Renal cortex interstitium (tissue), 11 donors: ENCODE results near the gene KCNMA1. TPM values are rescaled to one million over a fixed set of nuclear protein-coding genes. Genes with fewer than 3 reads are reported as not detected.
A peak's percentile ranks its signal among the peaks of the same experiment; 100 is the strongest.

Experiments used
- DNase-seq, 11 donors: peaks; one replicate each; pipeline ENCODE4 v3.0.0-alpha.2; 2013; ENCODE audit warnings: low read depth in 9 of 11, low spot score in 4 of 11; ENCODE audit errors: extremely low read depth in 1 of 11
- polyA plus RNA-seq, 3 donors: library from polyadenylated mRNA; unstranded; fragments of 120-200 nt; gene quantifications; one replicate each; pipeline ENCODE4 v1.2.1, GENCODE V29; 2013; ENCODE audit not compliant: insufficient read length in 3 of 3

Gene KCNMA1
- polyA plus RNA-seq, 3 donors, result 3.3 to 3.7 (median 3.3) TPM

GRCh38 chr10:77072361-77072835 is 565.2 kb downstream of the KCNMA1 start:
- peak in 6 of 11 donors; percentile 13 to 46 (median 26) for DNase-seq

DNA sequence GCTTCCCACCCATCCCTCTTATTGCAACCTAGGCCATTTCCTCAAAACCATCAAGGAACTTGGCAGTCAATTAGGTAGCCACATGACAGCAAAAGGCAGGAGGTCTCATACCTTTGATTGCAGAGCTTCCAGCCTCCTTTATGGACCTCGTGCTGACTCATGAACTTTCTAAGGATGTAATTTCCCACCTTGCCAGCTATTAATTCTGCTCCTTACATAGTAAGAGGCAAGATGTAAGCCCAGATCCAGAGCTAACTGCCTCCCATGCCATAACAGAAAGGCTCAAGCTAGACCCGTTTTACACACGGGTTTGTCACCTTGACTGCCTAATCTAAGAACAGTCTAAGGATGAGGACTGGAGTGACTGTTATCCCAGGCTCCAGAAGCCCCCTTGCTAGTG is 565.7 kb downstream of the KCNMA1 start:
- no peak for DNase-seq

DNA sequence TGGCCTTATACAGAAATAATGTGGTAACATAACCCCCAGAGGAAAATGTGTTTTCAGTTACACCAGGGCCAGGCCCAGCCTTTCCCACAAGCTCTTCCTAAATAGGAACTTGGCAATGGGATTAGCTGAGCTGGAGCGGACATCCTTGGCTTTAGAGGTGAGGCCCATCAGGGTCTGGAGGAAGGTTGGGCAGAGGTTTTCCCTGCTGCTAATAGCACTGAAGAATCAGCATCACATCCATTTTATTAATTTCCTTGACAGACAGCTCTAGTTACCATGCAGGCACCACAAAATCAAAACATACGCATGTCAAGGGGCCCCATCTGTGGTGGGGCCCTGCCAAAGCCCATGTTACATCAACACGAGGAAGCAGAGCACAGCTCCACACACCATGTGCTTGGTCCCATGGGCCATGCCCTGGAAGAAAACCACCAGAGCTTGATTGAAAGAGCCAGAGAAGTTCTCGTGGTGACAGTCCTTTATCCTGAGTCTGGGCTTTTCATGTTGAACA is 566.6 kb downstream of the KCNMA1 start:
- DNase-seq, result no peak

DNA sequence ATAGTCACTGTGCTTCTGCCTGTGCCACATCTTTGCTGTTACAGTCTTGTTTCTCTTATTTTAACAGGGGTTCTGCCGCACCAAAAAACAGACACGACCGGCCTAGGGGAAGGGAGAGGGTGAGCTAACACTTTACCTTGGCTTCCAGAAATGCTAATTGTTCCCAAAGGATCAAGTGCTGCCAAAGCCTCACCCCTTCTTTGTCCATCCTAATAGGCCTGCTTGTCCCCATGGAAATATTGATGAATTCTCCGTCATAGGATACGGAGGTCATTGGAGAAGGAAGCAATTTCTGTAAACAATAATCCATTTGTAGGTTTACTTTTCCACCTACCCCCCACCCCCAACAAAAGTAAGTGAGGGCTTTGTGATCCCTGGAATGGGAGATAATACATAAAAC is 567.3 kb downstream of the KCNMA1 start:
- no peak for DNase-seq

DNA sequence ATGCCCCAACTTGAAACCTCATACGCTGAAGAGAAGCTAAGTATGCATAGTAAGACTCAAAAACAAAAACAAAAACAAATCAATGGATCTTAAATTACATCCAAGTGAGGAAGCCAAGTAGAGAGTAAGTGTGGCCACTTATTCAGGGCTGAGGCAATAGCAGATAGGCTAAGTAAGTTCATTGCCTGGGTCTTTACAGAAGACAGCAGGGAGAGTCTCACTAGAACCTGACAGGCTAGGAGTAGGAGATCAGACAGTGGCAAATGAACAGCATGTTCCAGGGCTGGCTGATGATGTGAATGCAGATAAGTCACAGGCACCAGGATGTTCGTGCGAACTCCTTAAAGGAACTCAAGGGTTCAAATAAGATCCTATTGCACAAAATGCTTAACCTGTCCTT is 568.6 kb downstream of the KCNMA1 start:
- DNase-seq, result no peak

- no peak for DNase-seq
These were observed 569.3 kb downstream of the KCNMA1 start for GRCh38 chr10:77068272-77068671.

GRCh38 chr10:77062381-77062780 is 575.2 kb downstream of the KCNMA1 start:
- DNase-seq, result no peak

- no peak for DNase-seq
These were observed 576.7 kb downstream of the KCNMA1 start for GRCh38 chr10:77060913-77061312.

DNA sequence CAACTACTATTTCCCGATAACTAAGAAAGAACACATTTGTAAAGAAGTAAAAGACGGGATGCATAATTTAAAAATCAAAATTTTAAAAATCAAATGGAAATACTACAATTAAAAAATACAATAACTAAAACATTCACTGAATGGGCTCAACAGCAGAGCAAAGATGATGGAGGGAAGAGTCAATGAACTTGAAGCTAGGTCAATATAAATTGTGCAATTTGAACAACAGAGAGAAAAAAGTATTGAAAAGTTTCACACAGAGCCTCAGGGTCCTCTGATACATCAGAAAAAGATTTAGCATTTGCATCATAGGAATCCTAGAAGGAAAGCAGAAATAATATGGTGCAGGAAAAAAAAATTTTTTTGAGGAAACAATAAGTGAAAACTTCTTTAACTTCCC is 581.0 kb downstream of the KCNMA1 start:
- no peak for DNase-seq

- DNase-seq, result no peak
These were observed 585.0 kb downstream of the KCNMA1 start for GRCh38 chr10:77052593-77052992.

GRCh38 chr10:77051837-77052236 is 585.8 kb downstream of the KCNMA1 start:
- no peak for DNase-seq

DNA sequence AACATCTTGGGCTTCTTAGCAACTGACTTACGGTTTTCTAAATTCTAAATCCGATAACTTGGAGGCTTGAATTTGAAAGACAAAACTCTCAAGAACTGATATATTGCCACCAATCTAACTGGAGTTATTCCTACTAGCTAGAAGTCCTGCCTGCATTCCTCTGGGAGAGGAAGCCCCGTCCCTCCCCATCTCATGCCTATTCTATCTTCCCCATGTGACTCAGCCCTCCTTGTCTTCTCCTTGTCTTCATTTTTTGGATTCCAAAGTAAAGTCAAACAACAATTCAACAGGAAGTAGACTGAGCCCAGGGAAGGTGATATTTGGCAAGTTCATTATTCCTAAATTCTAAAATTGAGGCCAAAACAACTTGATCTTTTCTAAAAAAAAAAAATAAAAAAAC is 587.7 kb downstream of the KCNMA1 start:
- DNase-seq, result no peak

DNA sequence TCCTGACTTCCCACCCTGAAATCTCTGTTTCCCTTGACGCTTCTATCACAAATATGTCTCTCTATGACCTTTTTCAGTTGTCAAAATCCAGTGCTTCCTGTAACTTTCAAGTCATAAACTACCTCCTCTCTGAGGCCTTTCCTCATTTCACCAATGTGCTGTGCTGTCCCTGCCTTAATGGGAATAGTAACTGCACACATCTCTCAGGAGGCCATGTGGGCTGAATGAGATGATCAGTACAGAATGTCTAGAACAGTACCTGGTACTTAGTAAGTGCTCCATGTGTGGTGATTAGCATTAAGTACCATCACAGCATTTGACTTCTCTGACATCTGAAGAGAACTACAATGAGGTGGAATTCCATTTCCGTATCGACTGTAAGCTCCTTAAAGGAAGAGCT is 588.5 kb downstream of the KCNMA1 start:
- no peak for DNase-seq

DNA sequence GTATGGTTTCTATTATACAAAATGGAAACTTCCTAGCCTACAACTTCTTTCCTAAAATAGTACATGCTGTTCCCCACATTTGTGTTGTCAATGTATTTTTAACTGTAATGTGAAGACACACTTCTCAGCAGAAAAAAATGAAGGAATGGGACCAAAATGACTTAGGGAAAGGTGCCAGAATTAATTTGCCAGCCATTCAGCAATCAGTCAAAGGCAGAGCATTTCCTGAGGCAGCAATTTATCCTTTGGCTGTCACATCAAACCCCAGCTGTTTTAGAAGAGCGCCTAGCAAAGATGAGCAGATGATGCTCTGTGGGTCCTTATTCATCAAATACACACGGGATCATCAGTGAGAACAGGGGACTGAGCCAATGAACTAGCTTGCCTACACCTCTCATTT is 592.5 kb downstream of the KCNMA1 start:
- DNase-seq, result no peak

GRCh38 chr10:77043420-77043763 is 594.2 kb downstream of the KCNMA1 start:
- no peak for DNase-seq

GRCh38 chr10:77042706-77043419 is 594.7 kb downstream of the KCNMA1 start:
- no peak for DNase-seq

GRCh38 chr10:77041636-77042258 is 595.9 kb downstream of the KCNMA1 start:
- no peak for DNase-seq

DNA sequence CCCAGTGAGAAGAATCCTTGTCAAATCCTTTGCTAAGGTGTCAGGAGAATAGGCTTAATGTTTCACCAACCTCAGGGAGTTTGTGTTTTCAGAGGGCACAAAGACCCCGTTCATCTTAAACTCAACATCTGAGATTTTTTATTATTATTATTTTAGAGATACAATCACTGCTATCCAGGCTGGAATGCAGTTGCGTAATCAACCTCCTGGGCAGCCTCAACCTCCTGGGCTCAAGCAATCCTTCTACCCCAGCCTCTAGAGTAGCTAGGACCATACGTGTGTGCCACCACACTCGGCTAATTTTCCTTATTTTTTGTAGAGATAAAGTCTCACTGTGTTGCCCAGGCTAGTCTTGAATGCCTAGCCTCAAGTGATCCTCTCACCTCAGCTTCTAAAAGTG is 599.2 kb downstream of the KCNMA1 start:
- DNase-seq, result no peak

- DNase-seq, result no peak
These were observed 599.7 kb downstream of the KCNMA1 start for GRCh38 chr10:77037735-77038403.
